Thymus (tissue), 11 donors: ENCODE measurements around the gene NCBP1. TPM values are rescaled to one million over a fixed set of nuclear protein-coding genes. Genes with fewer than 3 reads are reported as not detected.
"Not testable (repeated sequence)": the region's sequence is repeated elsewhere in the genome, so short reads cannot be mapped to it uniquely, and the experiment has no call there.

Experiments used
- DNase-seq, 9 donors: peaks; one replicate each; pipeline ENCODE4 v3.0.0-alpha.2; 2013; ENCODE audit warnings: low spot score in 9 of 9, low read depth in 6 of 9, missing footprints in 1 of 9
- H3K27ac ChIP-seq, 2 donors: one replicate each; pipeline ENCODE4 v1.5.1; 2013; ENCODE audit warnings: control low read depth in 1 of 2, low read depth in 1 of 2, low read length in 1 of 2, mild to moderate bottlenecking in 1 of 2, moderate library complexity in 1 of 2
- H3K27me3 ChIP-seq, 2 donors: one replicate each; pipeline ENCODE4 v1.5.1; 2013; ENCODE audit warnings: low read length in 1 of 2; ENCODE audit not compliant: control insufficient read depth in 2 of 2, insufficient read depth in 1 of 2
- H3K36me3 ChIP-seq, 2 donors: one replicate each; pipeline ENCODE4 v1.5.1; 2013; ENCODE audit warnings: low read length in 1 of 2, mild to moderate bottlenecking in 1 of 2, moderate library complexity in 1 of 2; ENCODE audit not compliant: control insufficient read depth in 2 of 2, insufficient read depth in 2 of 2
- H3K4me1 ChIP-seq, 2 donors: one replicate each; pipeline ENCODE4 v1.5.1; 2013; ENCODE audit warnings: low read length in 2 of 2; ENCODE audit not compliant: control insufficient read depth in 2 of 2, insufficient read depth in 2 of 2
- H3K4me3 ChIP-seq, 2 donors: one replicate each; pipeline ENCODE4 v1.5.1; 2013; ENCODE audit warnings: low read length in 2 of 2, control low read depth in 1 of 2, mild to moderate bottlenecking in 1 of 2
- H3K9me3 ChIP-seq, 2 donors: one replicate each; pipeline ENCODE4 v1.5.1; 2013; ENCODE audit warnings: low read length in 1 of 2, mild to moderate bottlenecking in 1 of 2; ENCODE audit not compliant: control insufficient read depth in 2 of 2, insufficient read depth in 1 of 2
- WGBS: extraction: QIAGEN DNeasy Blood & Tissue Kit; methylation state at CpG from one replicate; pipeline ENCODE4 v1.1.7; 2013; 5-methylcytosine and 5-hydroxymethylcytosine counted together
- polyA plus RNA-seq: library from polyadenylated mRNA; stranded (reverse); fragments of 200-250 nt; gene quantifications from one replicate; pipeline ENCODE4 v1.2.3, GENCODE V29; 2013
- total RNA-seq: library from RNA; stranded (reverse); fragments of 120-200 nt; gene quantifications from one replicate; pipeline ENCODE4 v1.2.4, GENCODE V29; 2013
- donor health status: healthy.

Gene NCBP1
- total and polyA plus RNA-seq, 2 donors = 20.3 to 32.0 TPM

DNA sequence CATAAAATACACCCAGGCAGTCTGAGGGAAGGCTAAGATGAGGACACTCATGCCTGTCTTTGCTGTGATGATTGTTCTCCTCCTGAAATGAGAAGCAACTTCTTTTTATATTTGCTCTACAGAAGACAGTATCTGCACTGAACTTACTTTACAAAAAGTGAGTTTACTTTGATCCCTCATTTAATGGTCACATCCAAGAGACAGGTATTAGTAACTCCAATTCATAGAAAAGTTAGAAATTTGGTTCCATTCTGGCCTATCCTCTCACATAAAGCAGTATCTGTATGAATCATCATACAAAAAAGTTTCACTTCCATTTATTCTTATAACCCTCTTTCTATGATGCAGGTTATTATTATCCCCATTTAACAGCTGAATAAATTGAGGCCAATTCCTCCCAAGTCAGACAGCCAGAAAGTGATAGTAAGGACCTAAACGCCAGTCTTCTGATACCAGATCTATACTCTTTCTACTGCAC is 15.6 kb upstream of the NCBP1 start:
- Histone ChIP-seq H3K27ac (no peak overlapping the region), H3K36me3 (peaks cover 8 to 11% of the 10 kb centered on the region in 2 donors), H3K4me1 (no peaks in the 10 kb centered on the region), H3K27me3 (no peaks in the 10 kb centered on the region), H3K9me3 (no peaks in the 10 kb centered on the region), H3K4me3 (no peak overlapping the region)
- WGBS = 99% methylated on average over 1 of the region's 1 CpG
- DNase-seq = no peak

DNA sequence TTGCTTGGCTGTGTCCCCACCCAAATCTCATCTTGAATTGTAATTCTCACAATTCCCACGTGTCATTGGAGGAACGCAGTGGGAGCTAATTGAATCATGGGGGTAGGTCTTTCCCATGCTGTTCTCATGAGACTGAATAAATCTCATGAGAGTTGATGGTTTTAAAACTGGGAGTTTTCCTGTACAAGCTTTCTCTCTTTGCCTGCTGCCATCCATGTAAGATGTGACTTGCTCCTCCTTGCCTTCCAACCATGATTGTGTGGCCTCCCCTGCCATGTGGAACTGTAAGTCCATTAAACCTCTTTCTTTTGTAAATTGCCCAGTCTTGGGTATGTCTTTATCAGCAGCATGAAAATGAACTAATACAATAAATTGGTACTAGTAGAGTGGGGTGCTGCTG is 13.6 kb upstream of the NCBP1 start:
- not testable (repeated sequence) for H3K27me3 ChIP-seq, DNase-seq, H3K27ac ChIP-seq, H3K9me3 ChIP-seq, H3K4me1 ChIP-seq, H3K36me3 ChIP-seq, H3K4me3 ChIP-seq
- WGBS = 97% methylated on average over 2 of the region's 2 CpGs

DNA sequence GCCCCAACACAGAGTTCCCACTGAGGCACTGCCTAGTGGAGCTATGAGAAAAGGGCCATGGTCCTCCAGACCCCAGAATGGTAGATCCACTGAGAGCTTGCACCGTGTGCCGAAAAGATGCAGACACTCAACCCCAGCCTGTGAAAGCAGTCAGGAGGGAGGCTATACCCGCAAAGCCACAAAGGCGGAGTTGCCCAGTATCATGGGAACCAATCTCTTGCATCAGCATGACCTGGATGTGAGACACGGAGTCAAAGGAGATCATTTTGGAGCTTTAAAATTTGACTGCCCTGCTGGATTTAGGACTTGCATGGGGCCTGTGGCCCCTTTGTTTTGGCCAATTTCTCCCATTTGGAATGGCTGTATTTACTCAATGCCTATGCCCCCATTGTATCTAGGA is 11.1 kb upstream of the NCBP1 start:
- H3K27me3 ChIP-seq, H3K4me3 ChIP-seq, H3K27ac ChIP-seq, H3K36me3 ChIP-seq, DNase-seq, H3K9me3 ChIP-seq, H3K4me1 ChIP-seq: not testable (repeated sequence)
- WGBS = 98% methylated on average over 5 of the region's 5 CpGs

DNA sequence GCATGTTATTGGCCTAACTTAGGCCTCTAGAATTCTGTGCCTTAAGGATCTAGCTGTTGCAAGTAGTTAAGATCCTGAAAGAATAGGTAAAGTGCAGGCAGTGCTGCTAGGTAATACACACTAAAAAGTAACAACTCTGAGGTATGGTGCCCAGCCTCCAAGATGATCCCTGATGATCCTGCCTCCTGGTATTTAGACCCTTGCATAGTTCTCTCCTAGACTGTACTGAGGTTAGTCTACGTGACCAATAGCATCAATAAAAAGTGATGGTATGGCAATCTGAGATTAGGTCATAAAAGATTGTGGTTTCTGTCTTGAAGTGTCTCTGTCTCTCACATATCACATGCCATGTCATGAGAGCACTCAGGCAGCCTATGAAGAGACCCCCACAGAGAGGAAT is 9.7 kb upstream of the NCBP1 start:
- no peak overlapping the region for H3K27ac ChIP-seq
- no peaks in the 10 kb centered on the region for H3K9me3 ChIP-seq
- H3K36me3 ChIP-seq = peaks cover 5 to 7% of the 10 kb centered on the region in 2 donors
- WGBS = 95% methylated on average over 1 of the region's 1 CpG
- no peak for DNase-seq
- peaks cover 0 to 4% of the 10 kb centered on the region in 2 donors for H3K4me1 ChIP-seq
- no peak overlapping the region for H3K4me3 ChIP-seq
- H3K27me3 ChIP-seq = no peaks in the 10 kb centered on the region

DNA sequence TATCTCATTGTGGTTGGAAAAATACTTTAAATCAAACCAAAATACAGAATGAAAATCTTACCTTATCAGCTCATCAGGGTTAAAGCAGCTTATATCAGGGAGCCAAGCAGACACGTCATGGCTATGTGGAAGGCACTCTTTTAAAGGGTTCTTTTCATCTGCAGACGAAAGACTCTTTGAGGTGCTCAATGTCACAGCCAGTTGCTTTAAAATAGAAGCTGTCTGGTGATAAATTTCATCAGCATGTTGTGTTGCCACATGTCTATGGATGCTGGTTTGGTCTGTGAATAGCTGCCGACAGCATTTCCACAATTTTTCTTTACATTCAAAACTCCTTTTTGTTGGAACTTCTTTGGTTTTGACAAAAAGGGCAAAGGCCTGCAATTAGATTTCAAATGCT is 8.0 kb upstream of the NCBP1 start:
- Histone ChIP-seq H3K27me3 (no peaks in the 10 kb centered on the region), H3K4me3 (no peak overlapping the region), H3K36me3 (peaks cover 5% of the 10 kb centered on the region in 2 donors), H3K27ac (no peak overlapping the region), H3K9me3 (no peaks in the 10 kb centered on the region), H3K4me1 (peaks cover 0 to 4% of the 10 kb centered on the region in 2 donors)
- no peak for DNase-seq
- 51% methylated on average over 3 of the region's 3 CpGs for WGBS

DNA sequence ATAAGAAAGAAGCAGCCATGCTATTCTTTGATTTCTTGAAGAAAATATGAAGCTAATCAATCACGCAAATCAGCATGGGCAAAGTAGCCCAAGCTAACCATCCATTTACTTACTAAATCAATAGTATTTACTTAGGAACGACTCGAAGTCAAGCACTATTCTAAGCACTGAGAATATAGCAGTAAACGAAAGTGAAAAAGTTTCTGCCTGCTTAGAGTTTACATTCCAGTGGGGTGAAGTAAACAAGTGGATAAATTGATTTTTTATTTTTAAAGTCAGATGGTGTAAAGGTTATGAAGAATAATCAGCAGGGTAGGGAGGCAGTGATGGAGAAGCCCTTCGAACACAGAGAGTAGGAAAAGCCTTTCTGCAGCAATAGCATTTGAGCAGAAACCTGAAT is 6.0 kb upstream of the NCBP1 start:
- 98% methylated on average over 5 of the region's 5 CpGs for WGBS
- H3K36me3 ChIP-seq = peaks cover 4 to 5% of the 10 kb centered on the region in 2 donors
- no peak overlapping the region for H3K4me3 ChIP-seq
- no peak overlapping the region for H3K27ac ChIP-seq
- H3K4me1 ChIP-seq = peaks cover 0 to 9% of the 10 kb centered on the region in 2 donors
- DNase-seq = no peak
- H3K9me3 ChIP-seq = no peaks in the 10 kb centered on the region
- H3K27me3 ChIP-seq = no peaks in the 10 kb centered on the region

DNA sequence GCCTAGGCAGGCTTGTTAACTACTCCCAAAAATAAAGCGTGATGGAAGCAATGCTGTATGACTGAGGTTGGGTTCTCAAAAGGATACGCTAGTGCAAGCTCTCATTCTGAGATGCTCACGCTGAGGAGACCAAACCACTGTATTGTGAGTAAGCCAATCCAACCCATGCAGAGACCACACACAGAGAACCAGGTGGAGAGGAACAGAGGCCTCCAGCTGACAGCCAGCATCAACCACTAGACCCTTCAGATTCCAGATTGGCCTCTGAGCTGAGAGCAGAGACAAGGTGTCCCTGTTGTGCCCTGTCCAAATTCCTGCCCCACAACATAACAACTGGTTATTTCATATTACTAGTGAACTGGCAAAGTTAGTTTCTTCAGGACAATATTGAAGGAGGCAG is 5.0 kb upstream of the NCBP1 start:
- no peak overlapping the region for H3K27ac ChIP-seq
- no peaks in the 10 kb centered on the region for H3K27me3 ChIP-seq
- whole genome bisulfite sequencing = 95% methylated on average over 3 of the region's 3 CpGs
- no peak for DNase-seq
- H3K9me3 ChIP-seq = no peaks in the 10 kb centered on the region
- H3K4me1 ChIP-seq = peaks cover 0 to 9% of the 10 kb centered on the region in 2 donors
- no peak overlapping the region for H3K4me3 ChIP-seq
- H3K36me3 ChIP-seq = peaks cover 4 to 5% of the 10 kb centered on the region in 2 donors

DNA sequence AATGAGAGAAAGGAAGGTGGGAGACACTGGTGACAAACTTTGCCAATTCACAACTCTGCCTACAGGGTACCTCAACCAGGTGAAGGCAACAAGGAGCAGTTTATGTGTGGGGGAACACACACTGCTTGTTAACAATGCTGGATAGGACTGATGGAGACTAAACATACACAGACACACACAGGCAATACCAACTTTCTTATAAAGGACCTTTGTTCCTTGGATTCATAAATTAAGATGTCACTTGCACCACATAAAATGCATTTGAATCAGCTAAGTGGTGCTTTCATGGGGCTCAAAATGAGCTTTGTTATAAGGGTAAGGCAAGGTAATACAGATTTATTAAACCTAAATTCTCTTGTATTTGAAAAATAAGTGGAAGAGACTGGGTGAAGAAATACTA is 4.5 kb upstream of the NCBP1 start:
- Histone ChIP-seq H3K4me3 (no peak overlapping the region), H3K27me3 (no peaks in the 10 kb centered on the region), H3K36me3 (peaks cover 3 to 5% of the 10 kb centered on the region in 2 donors), H3K9me3 (no peaks in the 10 kb centered on the region), H3K27ac (no peak overlapping the region), H3K4me1 (peaks cover 0 to 9% of the 10 kb centered on the region in 2 donors)
- DNase-seq = no peak

DNA sequence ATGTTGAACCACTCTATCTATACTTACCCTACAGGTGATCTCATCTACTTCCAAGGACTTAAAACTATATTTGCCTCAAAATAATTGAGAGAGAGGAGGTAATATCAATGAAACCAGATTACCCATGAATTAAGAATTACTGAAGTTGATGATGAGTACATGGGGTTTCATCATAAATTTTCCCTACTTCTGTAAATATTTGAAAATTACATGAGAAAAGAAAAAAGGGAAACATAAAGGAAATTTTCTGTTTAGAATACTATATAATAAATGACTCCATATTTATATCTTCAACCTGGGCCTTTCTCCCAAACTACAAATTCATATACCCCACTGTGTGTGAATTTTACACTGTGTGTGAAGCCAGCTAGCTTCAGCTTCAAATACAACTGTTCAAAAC is 3.0 kb upstream of the NCBP1 start:
- H3K9me3 ChIP-seq = no peaks in the 10 kb centered on the region
- peaks cover 9 to 22% of the 10 kb centered on the region in 2 donors for H3K4me1 ChIP-seq
- no peak overlapping the region for H3K4me3 ChIP-seq
- peaks cover 0 to under 1% of the 10 kb centered on the region in 2 donors for H3K36me3 ChIP-seq
- H3K27me3 ChIP-seq = no peaks in the 10 kb centered on the region
- no peak for DNase-seq
- H3K27ac ChIP-seq = no peak overlapping the region
